ENCODE data around the gene AKAP7.

DNA sequence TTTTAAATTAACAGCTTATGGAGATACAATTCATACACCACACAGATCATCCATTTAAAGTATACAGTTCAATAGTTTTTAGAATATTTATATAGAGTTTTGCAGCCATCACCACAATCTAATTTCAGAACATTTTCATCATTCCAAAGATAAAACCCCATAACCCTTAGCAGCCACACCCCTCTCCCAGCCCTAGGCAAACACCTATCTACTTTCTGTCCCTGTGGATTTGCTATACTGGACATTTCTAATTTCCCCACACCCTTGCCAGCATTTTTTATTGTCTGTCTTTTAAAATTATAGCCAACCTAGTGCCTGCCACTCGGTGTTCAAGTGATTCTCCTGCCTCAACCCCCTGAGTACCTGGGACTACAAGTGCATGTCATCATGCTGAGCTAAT, 23.0 kb upstream of the AKAP7 start:
- no peak for TF ChIP-seq EZH2 (IDR thresholded peaks at IDR 0.05)
- TF ChIP-seq MAX (IDR thresholded peaks at IDR 0.05) = no peak
- no peak for TF ChIP-seq CTCF (IDR thresholded peaks at IDR 0.05 in 2 of 3, conservative IDR thresholded peaks at IDR 0.05 in 1 of 3; ENCODE audit: borderline replicate concordance in 1 of 3, insufficient read depth in 1 of 3, low read depth in 2 of 3, low read length in 2 of 3)
- TF ChIP-seq POLR2AphosphoS5 (IDR thresholded peaks at IDR 0.05; ENCODE audit: low read depth, low read length) = no peak
- TF ChIP-seq, protein P1, sequence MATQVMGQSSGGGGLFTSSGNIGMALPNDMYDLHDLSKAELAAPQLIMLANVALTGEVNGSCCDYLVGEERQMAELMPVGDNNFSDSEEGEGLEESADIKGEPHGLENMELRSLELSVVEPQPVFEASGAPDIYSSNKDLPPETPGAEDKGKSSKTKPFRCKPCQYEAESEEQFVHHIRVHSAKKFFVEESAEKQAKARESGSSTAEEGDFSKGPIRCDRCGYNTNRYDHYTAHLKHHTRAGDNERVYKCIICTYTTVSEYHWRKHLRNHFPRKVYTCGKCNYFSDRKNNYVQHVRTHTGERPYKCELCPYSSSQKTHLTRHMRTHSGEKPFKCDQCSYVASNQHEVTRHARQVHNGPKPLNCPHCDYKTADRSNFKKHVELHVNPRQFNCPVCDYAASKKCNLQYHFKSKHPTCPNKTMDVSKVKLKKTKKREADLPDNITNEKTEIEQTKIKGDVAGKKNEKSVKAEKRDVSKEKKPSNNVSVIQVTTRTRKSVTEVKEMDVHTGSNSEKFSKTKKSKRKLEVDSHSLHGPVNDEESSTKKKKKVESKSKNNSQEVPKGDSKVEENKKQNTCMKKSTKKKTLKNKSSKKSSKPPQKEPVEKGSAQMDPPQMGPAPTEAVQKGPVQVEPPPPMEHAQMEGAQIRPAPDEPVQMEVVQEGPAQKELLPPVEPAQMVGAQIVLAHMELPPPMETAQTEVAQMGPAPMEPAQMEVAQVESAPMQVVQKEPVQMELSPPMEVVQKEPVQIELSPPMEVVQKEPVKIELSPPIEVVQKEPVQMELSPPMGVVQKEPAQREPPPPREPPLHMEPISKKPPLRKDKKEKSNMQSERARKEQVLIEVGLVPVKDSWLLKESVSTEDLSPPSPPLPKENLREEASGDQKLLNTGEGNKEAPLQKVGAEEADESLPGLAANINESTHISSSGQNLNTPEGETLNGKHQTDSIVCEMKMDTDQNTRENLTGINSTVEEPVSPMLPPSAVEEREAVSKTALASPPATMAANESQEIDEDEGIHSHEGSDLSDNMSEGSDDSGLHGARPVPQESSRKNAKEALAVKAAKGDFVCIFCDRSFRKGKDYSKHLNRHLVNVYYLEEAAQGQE (IDR thresholded peaks at IDR 0.05; ENCODE audit: low read depth) = no peak
- no peak for TF ChIP-seq YY1 (IDR thresholded peaks at IDR 0.05; ENCODE audit: extremely low read depth, insufficient replicate concordance, low read depth, low read length)
- TF ChIP-seq ZFX (IDR thresholded peaks at IDR 0.05) = no peak
- TF ChIP-seq SIN3A (IDR thresholded peaks at IDR 0.05; ENCODE audit: low read depth) = no peak
- TF ChIP-seq ZNF274 (IDR thresholded peaks at IDR 0.05; ENCODE audit: low read depth, low read length) = no peak
- no peak for TF ChIP-seq CEBPB (IDR thresholded peaks at IDR 0.05; ENCODE audit: low read depth)
- TF ChIP-seq POLR2A (IDR thresholded peaks at IDR 0.05; ENCODE audit: borderline replicate concordance, extremely low read depth, insufficient read depth, insufficient read length) = no peak
- TF ChIP-seq, protein P2, sequence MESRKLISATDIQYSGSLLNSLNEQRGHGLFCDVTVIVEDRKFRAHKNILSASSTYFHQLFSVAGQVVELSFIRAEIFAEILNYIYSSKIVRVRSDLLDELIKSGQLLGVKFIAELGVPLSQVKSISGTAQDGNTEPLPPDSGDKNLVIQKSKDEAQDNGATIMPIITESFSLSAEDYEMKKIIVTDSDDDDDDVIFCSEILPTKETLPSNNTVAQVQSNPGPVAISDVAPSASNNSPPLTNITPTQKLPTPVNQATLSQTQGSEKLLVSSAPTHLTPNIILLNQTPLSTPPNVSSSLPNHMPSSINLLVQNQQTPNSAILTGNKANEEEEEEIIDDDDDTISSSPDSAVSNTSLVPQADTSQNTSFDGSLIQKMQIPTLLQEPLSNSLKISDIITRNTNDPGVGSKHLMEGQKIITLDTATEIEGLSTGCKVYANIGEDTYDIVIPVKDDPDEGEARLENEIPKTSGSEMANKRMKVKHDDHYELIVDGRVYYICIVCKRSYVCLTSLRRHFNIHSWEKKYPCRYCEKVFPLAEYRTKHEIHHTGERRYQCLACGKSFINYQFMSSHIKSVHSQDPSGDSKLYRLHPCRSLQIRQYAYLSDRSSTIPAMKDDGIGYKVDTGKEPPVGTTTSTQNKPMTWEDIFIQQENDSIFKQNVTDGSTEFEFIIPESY (IDR thresholded peaks at IDR 0.05; ENCODE audit: extremely low read depth, insufficient replicate concordance, low read length) = no peak
- TF ChIP-seq ATF3 (IDR thresholded peaks at IDR 0.05) = no peak
